ENCODE data around the gene SLC17A9.
"Not testable (repeated sequence)": the region's sequence is repeated elsewhere in the genome, so short reads cannot be mapped to it uniquely, and the experiment has no call there.

The SLC17A9 gene

DNA sequence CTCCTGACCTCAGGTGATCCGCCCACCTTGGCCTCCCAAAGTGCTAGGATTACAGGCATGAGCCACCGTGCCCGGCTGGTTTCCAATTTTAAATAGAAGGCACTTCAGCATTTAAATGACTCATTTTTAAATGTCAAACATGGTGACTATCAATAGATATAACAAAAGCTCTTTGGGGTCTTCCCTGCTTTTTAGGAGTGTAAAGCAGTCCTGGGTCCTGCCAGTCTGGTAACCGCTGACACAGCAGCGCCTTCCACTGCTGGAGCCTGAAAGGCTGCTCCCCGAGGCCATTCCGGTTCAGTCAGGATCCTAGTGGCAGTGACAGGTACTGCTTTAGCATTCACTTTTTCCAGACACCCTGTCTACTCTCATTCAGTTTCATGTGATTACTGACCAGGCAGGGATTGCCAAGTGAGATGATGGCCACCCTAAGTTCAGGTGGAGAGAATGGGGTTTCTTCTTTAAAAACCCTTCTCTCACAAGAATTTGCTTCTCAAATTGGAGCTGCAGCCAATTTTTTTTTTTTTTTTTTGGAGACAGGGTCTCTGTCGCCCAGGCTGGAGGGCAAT is 31.3 kb upstream of the SLC17A9 start:
- DNase-seq: peak; percentile 36

DNA sequence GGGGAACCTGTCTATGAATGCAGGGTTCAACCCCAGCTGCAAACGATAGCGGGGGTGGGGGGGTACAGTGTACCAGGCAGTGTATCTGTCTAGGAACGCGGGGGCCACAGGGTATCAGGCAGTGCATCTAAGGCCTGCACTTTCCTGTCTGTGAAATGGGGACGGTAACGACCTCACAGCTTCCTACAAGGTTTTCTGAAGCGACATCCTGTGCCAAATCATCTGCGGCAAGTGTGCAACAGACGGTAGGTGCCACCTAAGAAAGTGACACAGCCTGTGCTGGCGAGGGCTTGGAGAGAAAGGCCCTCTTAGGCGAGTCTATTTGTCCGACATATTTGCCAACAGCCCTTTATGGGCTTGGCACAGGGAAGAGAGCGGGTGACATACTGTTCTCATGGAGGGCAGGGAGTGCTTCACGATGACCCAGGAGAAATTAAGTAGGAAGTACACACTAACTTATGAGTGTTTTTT is 30.0 kb upstream of the SLC17A9 start:
- DNase-seq: no peak

DNA sequence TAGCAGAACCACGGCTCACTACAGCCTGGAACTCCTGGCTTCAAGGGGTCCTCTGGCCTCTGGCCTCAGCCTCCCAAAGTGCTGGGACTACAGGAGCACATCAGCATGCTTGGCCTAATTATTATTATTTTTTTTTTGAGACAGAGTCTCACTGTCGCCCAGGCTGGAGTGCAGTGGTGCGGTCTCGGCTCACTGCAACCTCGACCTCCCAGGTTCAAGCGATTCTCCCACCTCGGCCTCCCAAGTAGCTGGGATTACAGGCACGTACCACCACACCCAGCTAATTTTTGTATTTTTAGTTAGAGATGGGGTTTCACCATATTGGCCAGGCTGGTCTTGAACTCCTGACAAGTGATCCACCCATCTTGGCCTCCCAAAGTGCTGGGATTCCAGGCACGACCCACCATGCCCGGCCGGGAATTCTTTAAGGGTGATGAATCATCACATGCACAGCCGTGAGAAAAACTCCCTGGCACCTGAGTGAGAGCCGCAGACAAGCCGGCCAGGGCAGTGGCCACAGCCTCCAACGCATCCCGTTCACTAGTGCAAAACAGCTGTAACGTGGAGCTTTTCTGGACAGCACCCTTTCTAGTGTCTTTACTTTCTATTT is 29.3 kb upstream of the SLC17A9 start:
- not testable (repeated sequence) for DNase-seq

DNA sequence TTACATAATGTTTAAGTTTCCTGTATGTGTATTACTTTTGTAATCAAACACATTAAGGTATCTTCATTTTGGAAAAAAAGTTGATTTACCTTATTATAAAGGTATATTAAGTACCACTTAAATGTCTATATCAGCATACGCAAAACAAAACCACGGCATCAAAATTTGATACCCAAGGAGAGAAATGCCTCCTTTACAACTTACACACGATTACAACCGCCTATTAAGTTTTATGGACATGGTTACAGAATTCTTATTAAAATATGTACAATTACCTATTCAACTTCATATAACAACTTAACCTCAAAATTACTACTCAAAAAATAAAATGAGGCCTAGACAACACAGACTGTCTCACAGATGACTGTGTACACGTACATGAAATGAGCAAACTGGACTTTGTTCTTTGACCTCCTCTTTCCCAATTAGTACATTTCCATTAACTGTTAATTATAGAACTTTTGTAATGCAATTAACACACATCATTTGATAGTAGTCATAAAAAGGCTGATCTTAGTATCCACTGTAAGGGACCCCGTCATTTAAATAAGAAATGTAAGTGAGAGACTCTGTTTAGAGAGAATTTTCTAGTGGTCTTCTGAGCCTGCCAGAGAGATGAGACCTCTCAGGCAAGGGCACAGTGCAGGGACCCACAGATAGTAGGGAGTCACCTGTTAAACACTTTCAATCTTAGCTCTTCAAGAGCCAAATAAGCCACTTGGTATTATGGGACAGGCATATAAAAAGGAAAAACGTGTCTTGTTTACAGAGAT is 28.7 kb upstream of the SLC17A9 start:
- no peak for DNase-seq

DNA sequence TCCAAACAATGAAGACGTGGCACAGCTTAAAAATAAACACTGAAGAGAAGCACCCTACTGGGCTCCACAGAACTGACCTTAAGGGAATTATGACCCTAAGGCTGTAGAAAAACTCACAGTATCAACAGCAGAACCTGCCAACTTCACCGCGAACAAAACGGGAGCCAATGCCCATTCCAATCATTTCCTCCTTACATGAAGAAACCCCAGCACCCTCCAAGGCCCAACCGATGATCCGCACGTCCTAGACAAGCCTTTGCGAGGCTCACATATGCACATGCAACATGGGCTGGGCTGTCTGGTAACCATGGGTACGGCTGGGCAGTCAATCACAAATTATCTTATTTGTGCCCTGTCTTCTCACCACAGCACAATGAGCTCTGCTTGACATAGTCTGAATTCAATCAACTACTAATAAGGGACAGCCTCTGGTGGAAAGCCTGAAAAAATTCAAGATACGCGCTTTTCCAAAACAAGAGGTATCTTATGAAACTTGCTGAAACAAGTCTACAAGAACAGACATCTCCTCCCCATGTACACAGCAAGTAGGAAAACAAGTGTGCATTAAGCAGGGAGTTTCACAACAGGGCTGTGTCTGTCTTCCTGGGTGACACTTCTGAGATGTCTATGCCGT is 27.9 kb upstream of the SLC17A9 start:
- no peak for DNase-seq

DNA sequence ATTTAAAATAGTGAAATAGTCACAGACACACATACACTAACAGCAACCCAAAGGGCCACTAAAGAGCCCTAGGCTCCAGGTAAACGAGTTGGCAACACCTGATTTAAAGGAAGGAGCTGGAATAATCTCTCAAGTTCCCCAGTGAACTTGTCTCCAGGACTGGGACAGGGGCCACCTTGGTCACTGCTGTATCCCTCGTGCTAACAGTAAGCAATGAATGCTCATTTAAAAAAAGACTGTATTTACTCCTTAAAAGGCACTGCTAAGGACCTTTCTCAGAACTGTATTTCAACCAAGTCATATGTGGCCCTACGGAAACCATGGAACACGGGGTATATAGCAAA is 27.5 kb upstream of the SLC17A9 start:
- DNase-seq: no peak

DNA sequence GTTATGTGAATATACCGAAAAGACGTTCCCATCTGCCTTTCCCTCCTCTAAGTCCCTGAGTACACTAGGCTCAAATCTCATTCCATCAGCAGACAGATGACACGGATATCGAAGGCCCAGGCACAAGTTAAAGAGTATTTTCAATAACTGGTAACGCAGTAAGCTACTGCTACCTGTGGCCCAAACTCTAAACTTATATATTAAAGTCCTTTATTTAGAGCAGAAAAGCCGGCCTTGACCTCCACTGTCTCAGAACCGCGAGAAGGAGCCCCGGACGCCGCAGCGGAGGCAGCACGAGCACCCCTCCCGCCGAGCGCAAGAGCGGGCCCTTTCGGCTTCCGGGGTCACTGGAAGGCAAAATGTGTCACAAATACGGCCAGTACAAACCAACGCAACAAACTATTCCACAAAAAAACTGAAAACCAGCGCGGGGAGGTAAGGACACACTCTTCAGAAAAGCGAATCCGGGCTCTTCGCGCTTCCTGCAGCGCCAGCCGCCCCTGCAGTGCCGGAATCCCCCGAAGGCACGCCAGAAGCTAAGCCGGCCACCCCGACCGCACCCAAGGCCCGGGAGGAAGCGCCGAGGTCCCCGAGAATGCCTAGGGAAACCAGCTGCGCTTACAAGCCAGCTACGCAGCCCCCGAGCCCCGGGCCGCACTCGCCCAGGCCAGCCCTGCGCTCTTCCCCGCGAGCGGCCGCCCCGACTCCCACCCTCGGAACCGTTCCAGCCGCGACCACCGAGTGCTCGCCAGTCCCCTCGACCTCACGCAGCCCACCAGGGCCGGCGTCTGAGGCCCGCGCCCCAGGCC is 26.9 kb upstream of the SLC17A9 start:
- no peak for DNase-seq

DNA sequence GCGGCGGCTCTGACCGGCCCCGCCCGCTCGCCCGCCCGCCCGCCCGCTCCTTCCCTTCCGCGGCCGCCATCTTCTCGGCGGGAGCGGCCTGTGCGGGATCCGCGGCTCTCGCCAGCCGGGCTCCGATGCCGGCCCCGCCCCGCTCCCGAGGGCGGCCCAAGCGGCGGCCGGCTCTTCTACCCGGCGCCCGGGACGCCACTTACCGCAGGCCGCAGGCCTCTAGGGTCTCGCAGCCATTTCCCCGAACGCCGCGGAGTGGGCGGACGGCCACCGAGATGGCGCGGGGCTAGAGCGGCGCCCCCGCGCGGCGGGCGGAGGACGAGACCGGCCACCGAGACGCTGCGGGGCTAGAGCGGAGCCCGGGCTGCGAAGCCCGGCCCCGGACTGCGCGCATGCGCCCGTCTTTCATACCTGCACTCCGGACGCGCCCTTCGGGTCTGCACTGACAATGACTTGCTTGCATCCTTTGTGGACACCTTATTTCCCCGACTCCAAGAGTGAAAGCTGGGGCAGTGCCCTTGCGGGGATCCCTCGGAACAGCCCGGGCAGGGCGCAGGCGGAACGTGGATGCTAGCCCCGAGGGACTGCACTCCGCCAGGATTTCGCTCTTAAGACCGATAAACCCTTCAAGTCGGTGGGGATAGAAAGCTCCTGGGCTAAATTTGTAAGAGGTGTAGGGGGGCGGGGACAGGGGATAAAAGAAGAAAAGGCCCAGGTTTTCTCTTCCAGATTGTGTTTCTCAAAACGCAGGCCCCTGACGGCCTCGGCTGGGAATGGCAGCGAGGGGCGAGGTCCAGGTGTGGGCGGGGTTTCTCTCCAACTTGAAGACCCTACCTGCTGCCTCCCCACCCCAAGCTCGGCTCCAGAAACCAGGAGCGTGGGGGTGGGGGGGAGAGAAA is 26.0 kb upstream of the SLC17A9 start, which contains the start of gene DIDO1:
Gene DIDO1 (minus strand): TSS at position 277 of the 899 bp plus-strand sequence.
- DNase-seq: peak; percentile 64

DNA sequence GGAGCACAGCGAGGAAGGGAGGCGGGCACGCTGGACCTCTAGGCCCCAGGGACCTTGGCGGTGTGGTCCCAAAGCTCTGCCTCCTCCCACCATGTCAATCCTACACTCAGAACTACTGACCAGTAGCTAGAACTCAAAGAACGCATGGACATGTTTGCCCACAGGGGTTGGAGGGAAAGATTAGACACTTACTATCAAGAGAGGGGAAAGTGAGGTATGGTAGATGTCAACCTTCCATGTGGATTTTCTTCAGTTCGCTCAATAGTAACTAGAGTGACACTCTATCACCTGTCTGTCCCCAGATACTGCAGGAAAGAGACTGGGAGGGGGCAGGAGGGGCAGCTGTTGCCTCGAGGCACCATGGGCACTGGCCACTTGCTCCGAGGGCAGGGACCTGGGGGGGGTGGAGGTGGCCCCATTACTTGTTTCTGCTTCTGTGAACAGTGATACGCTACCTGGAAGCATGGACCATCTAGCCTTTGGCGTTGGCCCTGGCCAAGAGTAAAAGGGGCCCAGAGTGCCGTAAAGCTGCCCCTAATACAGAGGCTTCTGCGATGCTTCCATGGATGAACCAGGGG is 25.3 kb upstream of the SLC17A9 start:
- DNase-seq: no peak

DNA sequence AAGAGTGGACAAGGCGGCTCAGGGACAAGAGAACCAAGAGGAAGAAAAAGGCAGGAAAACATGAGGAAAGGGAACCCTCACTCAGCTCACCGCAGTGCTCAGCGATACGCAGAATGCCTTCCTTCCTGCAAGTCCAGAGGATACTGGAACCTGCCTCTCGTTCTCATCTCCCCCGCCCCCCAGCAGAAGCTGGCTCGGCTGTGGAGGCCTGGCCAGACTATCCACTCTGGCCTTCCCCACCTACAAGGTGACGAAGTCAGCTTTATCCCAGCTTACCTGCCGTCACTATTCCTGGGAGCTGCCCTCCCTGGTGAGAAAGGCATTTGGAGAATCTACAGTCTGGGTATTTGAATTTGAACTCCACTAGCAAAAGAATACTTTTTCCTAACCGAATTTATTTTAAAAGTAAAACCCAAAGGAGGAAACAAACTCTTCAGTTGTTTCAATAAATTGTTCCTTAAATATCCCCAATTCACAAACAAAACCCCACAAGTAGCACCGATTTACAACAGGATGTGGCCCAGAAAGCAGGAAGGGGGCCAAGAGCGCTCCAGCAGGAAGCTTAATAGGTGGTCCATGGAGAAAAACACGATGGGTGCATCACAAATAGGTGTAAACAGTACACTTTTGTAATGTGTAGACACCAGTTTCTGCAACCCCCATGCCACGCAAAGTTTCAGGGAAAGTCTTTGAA is 24.1 kb upstream of the SLC17A9 start:
- DNase-seq: no peak

DNA sequence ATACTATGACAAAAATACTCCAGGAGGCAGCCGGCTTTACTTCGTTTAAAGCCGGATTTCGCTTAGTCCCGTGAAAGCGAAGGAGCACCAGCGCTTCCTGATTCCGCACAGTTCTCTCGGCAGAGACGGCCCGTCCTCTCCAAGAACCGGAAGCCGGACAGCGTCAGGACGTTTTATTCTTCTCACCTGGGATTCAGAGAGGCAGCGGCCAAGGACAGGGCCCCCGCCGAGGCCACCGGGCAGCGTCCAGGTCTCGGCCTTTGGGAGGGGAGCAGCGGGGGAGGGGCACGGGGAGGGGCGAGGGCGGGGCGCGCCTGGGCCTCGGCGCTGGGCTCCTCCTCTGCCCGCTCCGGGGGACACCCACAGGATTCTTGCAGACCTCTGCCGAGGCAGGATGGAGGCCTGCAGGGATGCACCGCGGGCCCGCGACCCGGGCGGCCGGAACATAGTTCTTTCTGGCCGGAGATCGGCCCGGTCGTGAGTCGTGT is 23.4 kb upstream of the SLC17A9 start:
- no peak for DNase-seq

DNA sequence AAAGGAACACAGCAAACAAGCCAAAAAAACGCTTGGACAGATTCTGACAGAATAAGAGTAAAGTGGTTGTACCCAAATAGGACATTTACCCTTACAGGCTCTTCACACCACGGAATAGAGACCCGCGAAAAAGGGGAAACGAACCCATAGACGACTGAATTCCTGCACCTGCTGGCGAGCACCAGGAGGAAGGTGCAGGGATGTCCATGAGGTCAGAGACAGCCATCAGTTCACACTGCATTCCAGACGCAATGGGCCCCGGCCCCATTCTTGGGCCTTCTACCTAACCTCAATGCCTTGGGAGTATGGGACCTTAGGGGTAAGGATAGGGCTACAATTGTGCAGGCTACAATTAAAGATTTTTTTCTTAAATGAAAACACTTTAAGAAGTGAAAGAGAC is 21.0 kb upstream of the SLC17A9 start:
- DNase-seq: no peak

DNA sequence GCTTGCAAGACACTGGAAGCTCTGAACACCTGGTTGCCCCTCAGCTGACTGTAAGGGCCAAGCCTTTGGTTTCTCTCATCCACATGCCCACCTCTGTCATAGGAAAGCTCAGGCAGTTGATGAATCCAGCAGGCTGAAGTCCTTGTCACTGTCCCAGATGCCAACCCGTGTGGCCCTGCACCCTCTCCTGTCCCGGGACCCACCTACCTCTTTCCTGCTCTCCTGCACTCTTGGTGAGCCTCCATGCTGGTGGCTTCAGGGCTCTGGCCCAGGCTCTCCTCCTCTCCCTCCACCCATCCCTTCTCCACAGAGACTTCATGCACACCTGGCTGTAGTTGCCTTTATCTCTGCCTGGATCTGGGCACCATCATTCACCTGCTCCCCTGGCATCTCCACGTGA is 18.5 kb upstream of the SLC17A9 start:
- no peak for DNase-seq

DNA sequence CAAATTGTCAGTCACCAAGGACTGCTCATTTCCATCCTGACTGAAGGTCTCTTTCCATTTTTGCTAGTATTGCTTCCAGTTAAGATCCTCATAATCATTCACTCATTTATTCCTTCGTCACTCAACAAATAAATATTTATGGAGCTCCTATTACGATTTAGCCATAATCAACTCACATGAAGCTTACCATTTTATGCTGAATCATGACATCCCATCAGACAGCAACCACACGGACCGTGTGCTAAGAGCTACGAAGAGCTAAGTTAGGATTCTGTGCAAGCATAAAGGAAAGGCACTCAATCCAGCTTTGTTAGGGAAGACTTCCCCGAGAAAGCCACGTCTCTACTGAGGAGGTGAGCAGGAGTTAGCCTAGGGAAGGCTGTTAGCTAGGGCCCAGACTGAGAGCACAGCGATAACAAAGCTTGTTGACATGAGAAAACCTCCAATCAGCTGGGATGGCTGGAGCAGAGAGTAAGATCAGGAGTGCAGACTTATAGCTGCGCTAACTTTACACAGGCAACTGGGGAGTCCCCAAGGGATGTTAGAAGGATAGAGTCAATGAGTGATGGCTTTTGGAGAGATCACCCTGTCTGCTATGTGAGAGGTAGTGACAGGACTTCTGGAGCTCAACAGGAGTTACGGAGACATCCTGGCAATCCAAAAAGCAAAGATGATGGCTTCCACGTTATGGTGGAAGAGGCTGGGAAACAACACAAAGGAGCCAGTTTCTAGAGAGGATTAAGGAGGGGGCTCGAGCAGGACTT is 17.1 kb upstream of the SLC17A9 start:
- DNase-seq: no peak

DNA sequence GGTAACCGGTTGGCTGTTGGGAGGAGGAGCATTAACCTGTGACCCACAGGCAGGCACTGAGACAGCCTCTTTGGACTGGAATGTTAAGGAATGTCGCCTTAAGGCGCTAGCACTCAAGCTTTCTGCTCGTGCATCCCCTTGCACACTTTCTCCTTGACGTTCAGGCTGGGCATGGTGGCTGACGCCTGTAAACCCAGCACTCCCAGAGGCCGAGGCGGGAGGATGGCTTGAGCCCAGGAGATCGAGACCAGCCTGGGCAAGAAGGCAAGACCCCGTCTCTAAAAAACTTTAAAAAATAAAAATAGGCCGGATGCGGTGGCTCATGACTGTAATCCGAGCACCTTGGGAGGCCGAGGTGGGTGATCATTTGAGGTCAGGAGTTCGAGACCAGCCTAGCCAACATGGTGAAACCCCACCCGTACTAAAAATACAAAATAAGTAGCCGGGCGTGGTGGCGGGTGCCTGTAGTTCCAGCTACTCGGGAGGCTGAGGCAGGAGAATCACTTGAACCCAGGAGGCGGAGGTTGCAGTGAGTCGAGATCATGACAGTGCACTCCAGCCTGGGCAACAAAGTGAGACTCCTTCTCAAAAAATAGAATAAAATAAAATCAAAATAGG is 16.4 kb upstream of the SLC17A9 start:
- no peak for DNase-seq

DNA sequence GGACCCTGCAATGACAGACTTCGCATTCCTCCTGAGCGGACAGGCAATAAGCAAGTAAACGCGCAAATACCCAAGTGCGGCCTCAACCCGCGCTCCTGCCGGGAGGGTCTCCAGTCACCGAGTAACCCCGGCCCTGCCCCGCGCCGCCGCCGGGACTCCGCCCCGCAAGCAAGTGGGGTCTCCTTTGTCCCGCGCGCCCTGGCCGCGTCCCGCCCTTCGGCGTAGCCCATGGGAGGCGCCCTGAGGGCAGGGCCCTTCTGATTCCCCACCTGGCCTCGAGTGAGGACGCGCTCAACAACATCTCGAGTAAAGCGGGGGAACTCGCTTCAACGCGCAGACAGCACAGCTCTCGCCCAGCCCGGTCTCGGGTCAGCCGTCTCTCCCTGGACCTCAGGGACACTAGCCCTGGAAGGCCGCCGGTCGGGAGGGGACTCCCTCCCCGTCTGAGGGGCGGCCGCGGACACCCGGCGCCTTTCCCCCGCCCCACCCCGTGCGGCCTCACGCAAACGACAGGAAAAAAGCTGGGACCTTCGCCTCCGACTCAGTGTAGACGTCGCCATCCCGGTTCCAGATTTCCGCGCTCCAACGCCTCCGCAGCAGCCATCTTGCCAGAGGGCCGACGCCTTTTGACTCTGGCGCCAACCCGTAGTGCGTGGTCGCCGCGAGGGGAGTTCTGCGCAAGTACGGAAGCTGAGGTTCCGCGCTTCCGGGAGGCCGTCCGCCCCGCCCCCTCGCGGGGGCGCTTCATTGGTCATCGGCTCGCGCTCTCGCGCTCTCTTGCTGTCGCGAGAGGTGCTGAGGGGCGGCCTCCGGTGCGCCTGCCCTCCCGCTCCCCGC is 15.0 kb upstream of the SLC17A9 start:
- DNase-seq: peak; percentile 86

DNA sequence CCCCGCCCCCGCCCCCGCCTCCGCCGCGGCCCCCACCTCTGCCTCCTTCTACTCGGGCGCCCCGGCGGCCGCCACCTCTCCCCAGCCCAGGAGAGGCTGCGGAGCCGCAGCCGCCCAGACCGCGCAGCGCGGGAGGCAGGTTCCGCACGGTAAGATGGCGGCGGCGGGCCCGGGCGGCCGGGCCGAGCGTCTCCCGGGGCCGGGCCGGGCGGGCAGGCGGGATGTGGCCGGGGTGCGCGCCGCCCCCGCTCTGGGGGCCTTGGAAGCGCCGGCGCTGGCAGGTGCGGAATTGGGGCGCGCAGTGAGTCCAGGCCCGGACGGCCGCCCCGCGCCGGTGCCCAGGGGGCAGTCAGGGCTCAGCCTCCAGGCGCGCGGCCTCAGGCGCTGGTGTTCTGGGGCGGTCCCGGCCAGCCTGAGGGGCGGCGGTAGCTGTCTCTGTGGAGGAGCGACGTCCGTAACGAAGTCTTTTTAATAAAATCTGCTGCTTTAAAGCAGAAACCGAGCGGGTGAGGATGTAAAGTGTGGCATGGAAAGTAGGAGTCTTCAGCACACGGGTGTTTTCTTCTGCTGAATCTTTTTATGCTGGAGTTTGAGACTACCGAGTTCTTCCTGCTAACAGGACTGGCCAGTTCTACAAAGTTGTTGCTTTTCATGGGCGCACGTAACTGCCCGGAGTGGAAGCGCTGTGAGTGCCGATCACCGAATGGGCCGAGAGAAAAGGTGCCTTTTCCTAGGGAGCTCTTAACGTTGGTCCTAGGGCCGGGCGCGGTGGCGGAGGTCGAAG is 14.2 kb upstream of the SLC17A9 start, which contains the start of gene GID8:
Gene GID8 (plus strand): TSS at position 43 of the 784 bp plus-strand sequence. CDS start 3,356 bp downstream, outside the sequence.
- DNase-seq: no peak
